ENCODE data around the gene SAC3D1.

Gene SAC3D1

GRCh38 chr11:65064847-65065240 lies 23.8 kb downstream of the SAC3D1 start:
- Histone ChIP-seq H3K4me3 (ENCODE audit: low read length) (no peak overlapping the region), H3K36me3 (ENCODE audit: insufficient read depth, low read length) (no peaks in the 10 kb centered on the region), H3K27me3 (ENCODE audit: control insufficient read depth, insufficient read depth, low read length) (no peaks in the 10 kb centered on the region), H3K9me3 (replicated peaks; ENCODE audit: low read length) (no peaks in the 10 kb centered on the region), H3K4me2 (ENCODE audit: low read length) (no peak overlapping the region), H3K4me1 (ENCODE audit: control insufficient read depth, insufficient read depth, low read length) (no peaks in the 10 kb centered on the region), H3K9ac (ENCODE audit: low read depth, low read length) (no peak overlapping the region)

- Histone ChIP-seq H3K4me1 (ENCODE audit: control insufficient read depth, insufficient read depth, low read length) (no peaks in the 10 kb centered on the region), H3K4me2 (ENCODE audit: low read length) (no peak overlapping the region), H3K9me3 (replicated peaks; ENCODE audit: low read length) (no peaks in the 10 kb centered on the region), H3K36me3 (ENCODE audit: insufficient read depth, low read length) (no peaks in the 10 kb centered on the region), H3K4me3 (ENCODE audit: low read length) (no peak overlapping the region), H3K27me3 (ENCODE audit: control insufficient read depth, insufficient read depth, low read length) (no peaks in the 10 kb centered on the region), H3K9ac (ENCODE audit: low read depth, low read length) (no peak overlapping the region)
These were observed 24.8 kb downstream of the SAC3D1 start for GRCh38 chr11:65065851-65066250.

- H3K4me3 ChIP-seq (ENCODE audit: low read length) = no peak overlapping the region
- no peaks in the 10 kb centered on the region for H3K9me3 ChIP-seq (replicated peaks; ENCODE audit: low read length)
- no peaks in the 10 kb centered on the region for H3K4me1 ChIP-seq (ENCODE audit: control insufficient read depth, insufficient read depth, low read length)
- H3K9ac ChIP-seq (ENCODE audit: low read depth, low read length) = no peak overlapping the region
- H3K4me2 ChIP-seq (ENCODE audit: low read length) = no peak overlapping the region
- no peaks in the 10 kb centered on the region for H3K36me3 ChIP-seq (ENCODE audit: insufficient read depth, low read length)
- no peaks in the 10 kb centered on the region for H3K27me3 ChIP-seq (ENCODE audit: control insufficient read depth, insufficient read depth, low read length)
These were observed 25.3 kb downstream of the SAC3D1 start for GRCh38 chr11:65066315-65066714.

GRCh38 chr11:65066805-65067291 lies 25.8 kb downstream of the SAC3D1 start:
- Histone ChIP-seq H3K27me3 (ENCODE audit: control insufficient read depth, insufficient read depth, low read length) (no peaks in the 10 kb centered on the region), H3K4me1 (ENCODE audit: control insufficient read depth, insufficient read depth, low read length) (no peaks in the 10 kb centered on the region), H3K9ac (ENCODE audit: low read depth, low read length) (no peak overlapping the region), H3K4me2 (ENCODE audit: low read length) (no peak overlapping the region), H3K4me3 (ENCODE audit: low read length) (no peak overlapping the region), H3K36me3 (ENCODE audit: insufficient read depth, low read length) (no peaks in the 10 kb centered on the region), H3K9me3 (replicated peaks; ENCODE audit: low read length) (no peaks in the 10 kb centered on the region)

- Histone ChIP-seq H3K36me3 (ENCODE audit: insufficient read depth, low read length) (no peaks in the 10 kb centered on the region), H3K4me2 (ENCODE audit: low read length) (no peak overlapping the region), H3K4me3 (ENCODE audit: low read length) (no peak overlapping the region), H3K27me3 (ENCODE audit: control insufficient read depth, insufficient read depth, low read length) (no peaks in the 10 kb centered on the region), H3K9me3 (replicated peaks; ENCODE audit: low read length) (no peaks in the 10 kb centered on the region), H3K4me1 (ENCODE audit: control insufficient read depth, insufficient read depth, low read length) (no peaks in the 10 kb centered on the region), H3K9ac (ENCODE audit: low read depth, low read length) (no peak overlapping the region)
These were observed 26.4 kb downstream of the SAC3D1 start for GRCh38 chr11:65067446-65067845.

- Histone ChIP-seq H3K4me3 (ENCODE audit: low read length) (no peak overlapping the region), H3K4me2 (ENCODE audit: low read length) (no peak overlapping the region), H3K9ac (ENCODE audit: low read depth, low read length) (no peak overlapping the region)
These were observed 28.2 kb downstream of the SAC3D1 start for GRCh38 chr11:65069217-65069616.

GRCh38 chr11:65071907-65072630 lies 31.1 kb downstream of the SAC3D1 start:
- no peak overlapping the region for H3K9ac ChIP-seq (ENCODE audit: low read depth, low read length)
- no peak overlapping the region for H3K4me3 ChIP-seq (ENCODE audit: low read length)
- no peak overlapping the region for H3K4me2 ChIP-seq (ENCODE audit: low read length)
- H3K36me3 ChIP-seq (ENCODE audit: insufficient read depth, low read length) = no peaks in the 10 kb centered on the region
- H3K27me3 ChIP-seq (ENCODE audit: control insufficient read depth, insufficient read depth, low read length) = no peaks in the 10 kb centered on the region
- no peaks in the 10 kb centered on the region for H3K4me1 ChIP-seq (ENCODE audit: control insufficient read depth, insufficient read depth, low read length)
- no peaks in the 10 kb centered on the region for H3K9me3 ChIP-seq (replicated peaks; ENCODE audit: low read length)

More at GRCh38 chr11:65069217-65069616, 28.2 kb downstream of the SAC3D1 start:
- Histone ChIP-seq H3K27me3 (ENCODE audit: control insufficient read depth, insufficient read depth, low read length) (no peaks in the 10 kb centered on the region), H3K4me1 (ENCODE audit: control insufficient read depth, insufficient read depth, low read length) (no peaks in the 10 kb centered on the region), H3K36me3 (ENCODE audit: insufficient read depth, low read length) (no peaks in the 10 kb centered on the region), H3K9me3 (replicated peaks; ENCODE audit: low read length) (no peaks in the 10 kb centered on the region)

- Histone ChIP-seq H3K4me3 (ENCODE audit: low read length) (no peak overlapping the region), H3K9ac (ENCODE audit: low read depth, low read length) (no peak overlapping the region), H3K4me2 (ENCODE audit: low read length) (no peak overlapping the region), H3K36me3 (ENCODE audit: insufficient read depth, low read length) (no peaks in the 10 kb centered on the region), H3K9me3 (replicated peaks; ENCODE audit: low read length) (no peaks in the 10 kb centered on the region), H3K4me1 (ENCODE audit: control insufficient read depth, insufficient read depth, low read length) (no peaks in the 10 kb centered on the region), H3K27me3 (ENCODE audit: control insufficient read depth, insufficient read depth, low read length) (no peaks in the 10 kb centered on the region)
These were observed 31.6 kb downstream of the SAC3D1 start for GRCh38 chr11:65072631-65072966.

- H3K36me3 ChIP-seq (ENCODE audit: insufficient read depth, low read length) = peaks cover 10% of the 10 kb centered on the region
- H3K9ac ChIP-seq (ENCODE audit: low read depth, low read length) = no peak overlapping the region
- no peaks in the 10 kb centered on the region for H3K27me3 ChIP-seq (ENCODE audit: control insufficient read depth, insufficient read depth, low read length)
- no peaks in the 10 kb centered on the region for H3K4me1 ChIP-seq (ENCODE audit: control insufficient read depth, insufficient read depth, low read length)
- no peaks in the 10 kb centered on the region for H3K9me3 ChIP-seq (replicated peaks; ENCODE audit: low read length)
- no peak overlapping the region for H3K4me3 ChIP-seq (ENCODE audit: low read length)
- no peak overlapping the region for H3K4me2 ChIP-seq (ENCODE audit: low read length)
These were observed 36.4 kb downstream of the SAC3D1 start for GRCh38 chr11:65077451-65077850.

GRCh38 chr11:65078151-65078550 lies 37.1 kb downstream of the SAC3D1 start:
- no peak overlapping the region for H3K4me2 ChIP-seq (ENCODE audit: low read length)
- peaks cover 7% of the 10 kb centered on the region for H3K4me1 ChIP-seq (ENCODE audit: control insufficient read depth, insufficient read depth, low read length)
- no peak overlapping the region for H3K9ac ChIP-seq (ENCODE audit: low read depth, low read length)
- peaks cover 10% of the 10 kb centered on the region for H3K36me3 ChIP-seq (ENCODE audit: insufficient read depth, low read length)
- no peak overlapping the region for H3K4me3 ChIP-seq (ENCODE audit: low read length)
- no peaks in the 10 kb centered on the region for H3K27me3 ChIP-seq (ENCODE audit: control insufficient read depth, insufficient read depth, low read length)
- H3K9me3 ChIP-seq (replicated peaks; ENCODE audit: low read length) = no peaks in the 10 kb centered on the region

- peaks cover 10% of the 10 kb centered on the region for H3K4me1 ChIP-seq (ENCODE audit: control insufficient read depth, insufficient read depth, low read length)
- no peak overlapping the region for H3K4me3 ChIP-seq (ENCODE audit: low read length)
- peaks cover 10% of the 10 kb centered on the region for H3K36me3 ChIP-seq (ENCODE audit: insufficient read depth, low read length)
- no peaks in the 10 kb centered on the region for H3K27me3 ChIP-seq (ENCODE audit: control insufficient read depth, insufficient read depth, low read length)
- no peak overlapping the region for H3K9ac ChIP-seq (ENCODE audit: low read depth, low read length)
- H3K9me3 ChIP-seq (replicated peaks; ENCODE audit: low read length) = no peaks in the 10 kb centered on the region
- H3K4me2 ChIP-seq (ENCODE audit: low read length) = no peak overlapping the region
These were observed 37.9 kb downstream of the SAC3D1 start for GRCh38 chr11:65078786-65079342.

Data from skeletal muscle satellite cell (primary cell).